ENCODE data around the gene ZMYND8. TPM values are rescaled to one million over a fixed set of nuclear protein-coding genes. Genes with fewer than 3 reads are reported as not detected.

The ZMYND8 gene
- total RNA-seq, 2 experiments from 2014 or later = 33.0 to 34.3 TPM

DNA sequence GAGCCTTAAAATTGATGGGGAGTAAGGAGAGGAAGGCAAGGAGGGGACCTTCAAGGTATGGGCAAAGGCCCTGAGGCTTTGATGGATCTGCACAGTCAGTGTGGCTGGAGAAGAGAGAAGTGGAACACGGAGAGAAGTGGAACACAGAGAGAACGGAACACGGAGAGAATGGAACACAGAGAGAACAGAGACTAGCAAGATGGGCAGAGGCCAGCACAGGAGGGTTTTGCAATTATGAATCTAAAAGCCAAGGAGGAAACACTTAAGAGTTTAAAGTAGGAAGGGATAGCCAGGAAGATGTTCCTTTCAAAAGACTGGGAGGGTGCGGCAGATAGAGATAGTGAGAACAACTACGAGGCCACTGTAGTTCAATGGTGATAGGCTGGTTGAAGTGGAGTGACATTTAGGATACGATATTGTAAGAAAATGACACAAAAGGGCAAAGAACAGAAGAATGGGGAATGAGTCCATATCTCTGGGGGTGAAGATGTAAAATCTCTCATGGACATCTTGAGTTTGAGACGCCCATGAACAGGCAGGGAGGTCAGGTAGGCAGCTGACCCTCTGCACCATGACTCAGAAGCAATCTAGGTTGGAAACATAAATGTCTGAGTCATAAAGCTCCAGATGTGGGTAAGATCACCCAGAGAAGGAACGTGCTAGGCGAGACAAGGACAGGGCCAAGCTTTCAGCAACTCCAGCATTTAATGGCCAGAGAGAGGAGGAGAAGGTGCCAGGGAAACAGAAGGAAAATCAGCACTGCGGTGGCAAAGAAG is 25.4 kb downstream of the ZMYND8 start:
- Mint-ChIP-seq H3K4me1 (ENCODE audit: low read depth) (peaks cover 70% of the 10 kb centered on the region), H3K27ac (peak overlapping the region; percentile 8), H3K9me3 (no peaks in the 10 kb centered on the region), H3K4me3 (no peak overlapping the region), H3K27me3 (no peaks in the 10 kb centered on the region), H3K36me3 (ENCODE audit: low read depth) (peaks cover 74% of the 10 kb centered on the region)
- peaks cover 12% of the 10 kb centered on the region for H3K4me1 ChIP-seq (ENCODE audit: insufficient read depth, low read length)
- H3K9me3 ChIP-seq (ENCODE audit: control insufficient read depth in 1 of 2, insufficient read depth in 1 of 2, low read length in 2 of 2) = no peaks in the 10 kb centered on the region
- intact Hi-C loops (cut with DNase I, micrococcal nuclease) = no loop called here
- no peak for TF ChIP-seq CTCF (IDR thresholded peaks at IDR 0.05)
- no peak overlapping the region for H3K4me3 ChIP-seq (ENCODE audit: low read length)
- no peak overlapping the region for H3K27ac ChIP-seq (ENCODE audit: low read depth in 1 of 2, low read length in 2 of 2)
- CTCF ChIA-PET = no interaction called here
- POLR2A ChIA-PET = no interaction called here
- H3K36me3 ChIP-seq (ENCODE audit: insufficient read depth, low read length) = peaks cover 44% of the 10 kb centered on the region
- DNase-seq (no peak), ATAC-seq (ENCODE audit: poor library complexity) (no peak)
- H3K27me3 ChIP-seq (ENCODE audit: control insufficient read depth in 1 of 2, insufficient read depth in 2 of 2, low read length in 2 of 2) = no peaks in the 10 kb centered on the region

DNA sequence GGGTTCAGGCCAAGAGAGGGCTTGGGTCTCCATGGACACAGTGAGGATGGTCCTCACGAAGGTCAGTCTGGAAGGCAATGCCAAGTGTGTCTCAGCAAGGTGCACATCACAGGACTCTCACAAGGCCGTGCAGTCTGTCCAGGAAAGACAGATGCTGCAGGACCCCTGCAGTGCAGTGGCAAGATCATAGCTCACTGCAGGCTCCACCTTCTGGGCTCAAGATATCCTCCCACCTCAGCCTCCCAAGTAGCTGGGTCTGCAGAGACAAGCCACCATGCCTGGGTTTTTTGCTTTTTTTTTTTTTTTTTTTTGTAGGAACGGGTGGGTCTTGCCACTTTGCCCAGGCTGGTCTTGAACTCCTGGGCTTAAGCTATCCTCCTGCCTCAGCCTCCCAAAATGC is 26.4 kb downstream of the ZMYND8 start:
- H3K9me3 ChIP-seq (ENCODE audit: control insufficient read depth in 1 of 2, insufficient read depth in 1 of 2, low read length in 2 of 2) = no peaks in the 10 kb centered on the region
- H3K27ac Mint-ChIP-seq = no peak overlapping the region
- H3K4me1 ChIP-seq (ENCODE audit: insufficient read depth, low read length) = peaks cover 12% of the 10 kb centered on the region
- CTCF ChIA-PET = no interaction called here
- no peaks in the 10 kb centered on the region for H3K27me3 Mint-ChIP-seq
- intact Hi-C loops (cut with DNase I, micrococcal nuclease) = no loop called here
- H3K36me3 ChIP-seq (ENCODE audit: insufficient read depth, low read length) = peaks cover 38% of the 10 kb centered on the region
- H3K4me3 Mint-ChIP-seq = no peak overlapping the region
- H3K36me3 Mint-ChIP-seq (ENCODE audit: low read depth) = peaks cover 67% of the 10 kb centered on the region
- no peak for DNase-seq
- H3K9me3 Mint-ChIP-seq = no peaks in the 10 kb centered on the region
- TF ChIP-seq CTCF (IDR thresholded peaks at IDR 0.05) = no peak
- no peak overlapping the region for H3K4me3 ChIP-seq (ENCODE audit: low read length)
- ATAC-seq (ENCODE audit: poor library complexity) = no peak
- H3K27me3 ChIP-seq (ENCODE audit: control insufficient read depth in 1 of 2, insufficient read depth in 2 of 2, low read length in 2 of 2) = no peaks in the 10 kb centered on the region
- POLR2A ChIA-PET = no interaction called here
- peaks cover 65% of the 10 kb centered on the region for H3K4me1 Mint-ChIP-seq (ENCODE audit: low read depth)
- no peak overlapping the region for H3K27ac ChIP-seq (ENCODE audit: low read depth in 1 of 2, low read length in 2 of 2)

DNA sequence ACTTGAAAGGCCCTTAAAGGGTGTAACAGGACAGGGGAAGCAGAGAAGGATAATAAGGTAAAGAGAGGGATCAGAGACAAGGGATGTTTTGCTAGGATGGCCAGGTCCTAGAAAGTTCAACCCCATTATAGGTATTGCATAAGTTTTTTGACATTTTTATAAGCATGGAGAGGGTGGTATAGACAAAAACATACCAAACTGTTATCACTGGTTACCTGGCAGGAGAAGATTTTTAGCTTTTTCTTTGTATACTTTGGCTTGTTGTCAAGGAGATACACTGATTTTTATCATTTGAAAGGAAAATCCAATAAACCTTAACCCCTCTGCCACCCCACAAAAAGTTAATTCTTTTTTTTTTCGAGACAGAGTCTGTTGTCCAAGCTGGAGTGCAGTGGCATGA is 28.4 kb downstream of the ZMYND8 start:
- POLR2A ChIA-PET = interaction anchor here (1.4 to 1.6 kb wide), 2 partner anchors 19 to 28 kb away, joined by 4 to 5 read pairs; partner anchors contain the start of gene ZMYND8
- peaks cover 71% of the 10 kb centered on the region for H3K4me1 Mint-ChIP-seq (ENCODE audit: low read depth)
- peak overlapping the region; percentile 57 for H3K27ac Mint-ChIP-seq
- no peak overlapping the region for H3K27ac ChIP-seq (ENCODE audit: low read depth in 1 of 2, low read length in 2 of 2)
- H3K27me3 Mint-ChIP-seq = no peaks in the 10 kb centered on the region
- H3K4me3 Mint-ChIP-seq = no peak overlapping the region
- no peak for TF ChIP-seq CTCF (IDR thresholded peaks at IDR 0.05)
- no peaks in the 10 kb centered on the region for H3K9me3 Mint-ChIP-seq
- H3K4me3 ChIP-seq (ENCODE audit: low read length) = no peak overlapping the region
- H3K36me3 ChIP-seq (ENCODE audit: insufficient read depth, low read length) = peaks cover 33% of the 10 kb centered on the region
- ATAC-seq (ENCODE audit: poor library complexity) = no peak
- CTCF ChIA-PET = no interaction called here
- no peaks in the 10 kb centered on the region for H3K9me3 ChIP-seq (ENCODE audit: control insufficient read depth in 1 of 2, insufficient read depth in 1 of 2, low read length in 2 of 2)
- H3K36me3 Mint-ChIP-seq (ENCODE audit: low read depth) = peaks cover 65% of the 10 kb centered on the region
- no peak for DNase-seq
- intact Hi-C loops (cut with DNase I, micrococcal nuclease) = no loop called here
- H3K27me3 ChIP-seq (ENCODE audit: control insufficient read depth in 1 of 2, insufficient read depth in 2 of 2, low read length in 2 of 2) = no peaks in the 10 kb centered on the region
- peaks cover 13% of the 10 kb centered on the region for H3K4me1 ChIP-seq (ENCODE audit: insufficient read depth, low read length)
